CD14-positive monocyte (primary cell): ENCODE data around the gene TEAD1. TPM values are rescaled to one million over a fixed set of nuclear protein-coding genes. Genes with fewer than 3 reads are reported as not detected.

Experiments
- DNase-seq, 3 donors: peaks; one replicate each; pipeline ENCODE4 v3.0.0-alpha.2; 2011 to 2022
- H2AFZ ChIP-seq: 2 replicates; pipeline ENCODE4 v1.6.0; 2012; ENCODE audit warnings: mild to moderate bottlenecking, low read depth, low read length, inconsistent platforms; ENCODE audit not compliant: insufficient read depth, poor library complexity, severe bottlenecking
- H3K27ac ChIP-seq, 2 donors: 1 replicate in 1 of 2; 2 replicates in 1 of 2; pipeline ENCODE4 v1.5.1; 2012 to 2013; ENCODE audit warnings: low read length in 2 of 2, control low read depth in 1 of 2, inconsistent platforms in 1 of 2, low read depth in 1 of 2, mild to moderate bottlenecking in 1 of 2
- H3K27me3 ChIP-seq, 2 donors: one replicate each; pipeline versions ENCODE4 v1.6.0 to v1.6.1; 2011 to 2013; ENCODE audit warnings: low read length in 2 of 2; ENCODE audit not compliant: control insufficient read depth in 2 of 2, insufficient read depth in 2 of 2
- H3K36me3 ChIP-seq, 2 donors: replicated peaks in 1 of 2; 1 replicate in 1 of 2; 2 replicates in 1 of 2; pipeline versions ENCODE4 v1.5.1 to v1.6.1; 2012 to 2013; ENCODE audit warnings: low read length in 2 of 2, control low read depth in 1 of 2, inconsistent platforms in 1 of 2, mild to moderate bottlenecking in 1 of 2; ENCODE audit not compliant: insufficient read depth in 2 of 2, control insufficient read depth in 1 of 2
- H3K4me1 ChIP-seq, 2 donors: 1 replicate in 1 of 2; 2 replicates in 1 of 2; pipeline versions ENCODE4 v1.5.1 to v1.6.1; 2012 to 2013; ENCODE audit warnings: low read length in 2 of 2, control low read depth in 1 of 2, inconsistent platforms in 1 of 2, mild to moderate bottlenecking in 1 of 2, moderate library complexity in 1 of 2; ENCODE audit not compliant: insufficient read depth in 2 of 2, control insufficient read depth in 1 of 2
- H3K4me2 ChIP-seq: replicated peaks from 2 replicates; pipeline ENCODE3; 2012; ENCODE audit warnings: low read length, moderate library complexity, mild to moderate bottlenecking; ENCODE audit not compliant: poor library complexity, severe bottlenecking; ENCODE audit errors: extremely low read depth
- H3K4me3 ChIP-seq, 3 experiments: fragments of 200-600 bp in 1 of 3; sonication (generic) in 1 of 3; replicated peaks in 1 of 3; 1 replicate in 2 of 3; 2 replicates in 1 of 3; pipeline ENCODE4 v1.5.1; 2011 to 2013; ENCODE audit warnings: low read length in 3 of 3, mild to moderate bottlenecking in 3 of 3, control low read depth in 2 of 3, low read depth in 2 of 3, inconsistent platforms in 1 of 3, moderate library complexity in 1 of 3
- H3K79me2 ChIP-seq: 2 replicates; pipeline ENCODE4 v1.6.0; 2012; ENCODE audit warnings: mild to moderate bottlenecking, control low read depth, inconsistent platforms, low read length, moderate library complexity; ENCODE audit not compliant: insufficient read depth
- H3K9ac ChIP-seq: 2 replicates; pipeline ENCODE4 v1.6.0; 2017; ENCODE audit warnings: low read length, mild to moderate bottlenecking; ENCODE audit not compliant: insufficient read depth, poor library complexity, severe bottlenecking
- H3K9me3 ChIP-seq, 2 donors: replicated peaks in 1 of 2; 1 replicate in 1 of 2; 2 replicates in 1 of 2; pipeline versions ENCODE4 v1.5.1 to v1.6.1; 2012 to 2013; ENCODE audit warnings: low read length in 2 of 2, control low read depth in 1 of 2; ENCODE audit not compliant: control insufficient read depth in 1 of 2, insufficient read depth in 1 of 2
- H4K20me1 ChIP-seq: 2 replicates; pipeline ENCODE4 v1.6.0; 2012; ENCODE audit warnings: mild to moderate bottlenecking, low read length, control low read depth, moderate library complexity; ENCODE audit not compliant: insufficient read depth
- H3K27ac Mint-ChIP-seq, 7 donors: one replicate each; pipeline ENCODE4 v1.8.0; 2020; ENCODE audit warnings: mild to moderate bottlenecking in 7 of 7, mixed read lengths in 7 of 7, moderate library complexity in 6 of 7, inconsistent platforms in 2 of 7
- H3K27me3 Mint-ChIP-seq, 3 donors: one replicate each; pipeline ENCODE4 v1.8.0; 2021 to 2022; ENCODE audit warnings: low read depth in 3 of 3, mild to moderate bottlenecking in 3 of 3, mixed read lengths in 3 of 3, moderate library complexity in 3 of 3, inconsistent platforms in 1 of 3
- H3K36me3 Mint-ChIP-seq, 2 donors: one replicate each; pipeline ENCODE4 v1.8.0; 2020; ENCODE audit warnings: mixed read lengths in 2 of 2, inconsistent platforms in 1 of 2, mild to moderate bottlenecking in 1 of 2
- H3K4me1 Mint-ChIP-seq: one replicate; pipeline ENCODE4 v1.8.0; 2020; ENCODE audit warnings: mild to moderate bottlenecking, mixed read lengths
- H3K4me3 Mint-ChIP-seq, 2 donors: one replicate each; pipeline ENCODE4 v1.8.0; 2020; ENCODE audit warnings: mild to moderate bottlenecking in 2 of 2, mixed read lengths in 2 of 2, moderate library complexity in 1 of 2
- H3K9me3 Mint-ChIP-seq, 7 donors: one replicate each; pipeline ENCODE4 v1.8.0; 2020 to 2022; ENCODE audit warnings: mixed read lengths in 7 of 7, mild to moderate bottlenecking in 6 of 7, moderate library complexity in 6 of 7, inconsistent platforms in 2 of 7
- CTCF ChIP-seq: fragments of 200-600 bp; IDR thresholded peaks from one replicate; pipeline ENCODE4 v1.8.0; 2022; ENCODE audit warnings: antibody characterized with exemption, mild to moderate bottlenecking
- WGBS: methylation state at CpG from one replicate; pipeline ENCODE4 v1.1.5; 2013; ENCODE audit warnings: missing lambda C conversion rate; ENCODE audit not compliant: insufficient coverage; 5-methylcytosine and 5-hydroxymethylcytosine counted together
- intact Hi-C, 2 donors: fragments of 100-400 bp; cut with micrococcal nuclease; formaldehyde crosslinking; loops; one replicate each; pipeline versions ENCODE4 v1.15.0 to v1.15.1; 2023
- polyA plus RNA-seq, 3 donors: library from polyadenylated mRNA; depleted of rRNA in 1 of 3; unstranded in 2 of 3; stranded (reverse) in 1 of 3; fragments of 300-500 nt in 2 of 3; fragments of >200 nt in 1 of 3; fragmentation: Illumina TruSeq in 2 of 3; gene quantifications; 1 replicate in 2 of 3; 2 replicates in 1 of 3; pipeline ENCODE4 v1.2.3, GENCODE V29; 2012 to 2021

TEAD1 gene
- polyA plus RNA-seq, 3 donors, result not detected

- DNase-seq, result no peak
- Histone ChIP-seq H3K4me2 (no peak overlapping the region), H3K27ac (no peak overlapping the region), H3K27me3 (peaks cover 0 to 5% of the 10 kb centered on the region in 2 donors), H2AFZ (no peak overlapping the region), H3K4me3 (no peak overlapping the region), H3K36me3 (no peaks in the 10 kb centered on the region), H4K20me1 (no peaks in the 10 kb centered on the region), H3K9me3 (no peaks in the 10 kb centered on the region), H3K79me2 (no peaks in the 10 kb centered on the region), H3K9ac (no peak overlapping the region), H3K4me1 (no peaks in the 10 kb centered on the region)
- TF ChIP-seq CTCF, result no peak
- intact Hi-C loops, result no loop called here
- 68% methylated on average over 4 of the region's 6 CpGs for WGBS
- Mint-ChIP-seq H3K9me3 (peaks cover 0 to 2% (median 0%) of the 10 kb centered on the region in 7 donors), H3K27ac (no peak overlapping the region), H3K36me3 (no peaks in the 10 kb centered on the region), H3K4me1 (no peaks in the 10 kb centered on the region), H3K27me3 (peaks cover 2 to 9% (median 6%) of the 10 kb centered on the region in 3 donors), H3K4me3 (no peak overlapping the region)
Observed at GRCh38 chr11:12746593-12747097, 72.4 kb downstream of the TEAD1 start.

- no peaks in the 10 kb centered on the region for H4K20me1 ChIP-seq
- no peak overlapping the region for H3K4me3 Mint-ChIP-seq
- H3K36me3 ChIP-seq, result no peaks in the 10 kb centered on the region
- H2AFZ ChIP-seq, result no peak overlapping the region
- no peaks in the 10 kb centered on the region for H3K36me3 Mint-ChIP-seq
- no peak overlapping the region for H3K27ac Mint-ChIP-seq
- no peaks in the 10 kb centered on the region for H3K4me1 Mint-ChIP-seq
- no peak for DNase-seq
- H3K9me3 Mint-ChIP-seq, result peaks cover 0 to 2% (median 0%) of the 10 kb centered on the region in 7 donors
- H3K79me2 ChIP-seq, result no peaks in the 10 kb centered on the region
- no peak overlapping the region for H3K4me3 ChIP-seq
- no peak overlapping the region for H3K9ac ChIP-seq
- no peak overlapping the region for H3K27ac ChIP-seq
- H3K27me3 Mint-ChIP-seq, result peaks cover 4 to 9% (median 6%) of the 10 kb centered on the region in 3 donors
- TF ChIP-seq CTCF, result no peak
- WGBS, result 100% methylated on average over 4 of the region's 7 CpGs
- no peaks in the 10 kb centered on the region for H3K9me3 ChIP-seq
- H3K4me2 ChIP-seq, result no peak overlapping the region
- peaks cover 0 to 2% of the 10 kb centered on the region in 2 donors for H3K27me3 ChIP-seq
- no peaks in the 10 kb centered on the region for H3K4me1 ChIP-seq
- intact Hi-C loops, result no loop called here
Observed at GRCh38 chr11:12748561-12748960, 74.3 kb downstream of the TEAD1 start.
